BJ (cell line): ENCODE results near the gene ALOX15B. TPM values are rescaled to one million over a fixed set of nuclear protein-coding genes. Genes with fewer than 3 reads are reported as not detected.

Experiments
- CTCF ChIA-PET: fragments of 350-600 bp; formaldehyde crosslinking; extraction: SDS; loops from one replicate; lab custom pipeline; 2021; ENCODE audit warnings: antibody characterized with exemption, inconsistent platforms; lab: Yijun Ruan, JAX
- POLR2A ChIA-PET: fragments of 300-600 bp; sonication (Branson Sonifier 250); formaldehyde crosslinking; extraction: SDS; loops from one replicate; lab custom pipeline; 2021; ENCODE audit warnings: antibody characterized with exemption; lab: Charles Lee
- DNase-seq: peaks from one replicate; pipeline ENCODE4 v3.0.0-alpha.2; 2011; ENCODE audit warnings: low read depth
- H3K27me3 ChIP-seq: 2 replicates; pipeline ENCODE4 v1.6.0; 2011; ENCODE audit warnings: low read length; ENCODE audit not compliant: control insufficient read depth, insufficient read depth
- H3K36me3 ChIP-seq: 2 replicates; pipeline ENCODE4 v1.5.1; 2011; ENCODE audit warnings: low read length; ENCODE audit not compliant: control insufficient read depth, insufficient read depth
- H3K4me3 ChIP-seq: 2 replicates; pipeline ENCODE4 v1.5.1; 2011; ENCODE audit warnings: low read depth, mild to moderate bottlenecking, control low read depth, low read length
- polyA plus RNA-seq: library from polyadenylated mRNA; depleted of rRNA; stranded (reverse); fragments of >200 nt; gene quantifications from 2 replicates; pipeline ENCODE4 v1.2.3, GENCODE V29; 2011
- TF ChIP-seq, protein P1 (sequence below): IDR thresholded peaks from 2 replicates; pipeline ENCODE4 v1.5.1; 2011; ENCODE audit warnings: low read depth, mild to moderate bottlenecking, control low read depth, inconsistent platforms, low read length, moderate library complexity; ENCODE audit not compliant: insufficient read depth

ALOX15B gene
- polyA plus RNA-seq, 1 experiment: not detected

DNA sequence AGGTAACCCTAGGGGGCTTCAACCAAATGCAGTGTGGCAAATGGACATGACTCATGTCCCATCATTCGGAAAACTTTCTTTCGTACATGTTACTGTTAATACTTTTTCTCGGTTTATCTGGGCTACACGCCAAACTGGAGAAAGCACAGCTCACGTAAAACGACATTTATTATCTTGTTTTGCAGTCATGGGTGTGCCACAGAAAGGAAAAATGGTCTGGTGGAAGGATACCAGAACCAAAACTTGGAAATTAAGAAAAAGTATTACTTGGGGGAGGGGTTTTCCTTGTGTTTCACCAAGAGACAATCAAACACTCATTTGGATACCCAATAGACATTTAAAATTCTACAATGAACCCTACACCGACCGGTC lies 23.6 kb downstream of the ALOX15B start:
- DNase-seq: no peak
- Histone ChIP-seq H3K36me3 (no peaks in the 10 kb centered on the region), H3K27me3 (peaks cover 44% of the 10 kb centered on the region), H3K4me3 (no peak overlapping the region)
- ChIA-PET CTCF (interaction anchor here (0.8 to 4.7 kb wide), 14 partner anchors 8 to 164 kb away, joined by 3 to 72 read pairs (median 8); partner anchors contain the start of gene ALOXE3), POLR2A (no interaction called here)
- TF ChIP-seq, protein P1, sequence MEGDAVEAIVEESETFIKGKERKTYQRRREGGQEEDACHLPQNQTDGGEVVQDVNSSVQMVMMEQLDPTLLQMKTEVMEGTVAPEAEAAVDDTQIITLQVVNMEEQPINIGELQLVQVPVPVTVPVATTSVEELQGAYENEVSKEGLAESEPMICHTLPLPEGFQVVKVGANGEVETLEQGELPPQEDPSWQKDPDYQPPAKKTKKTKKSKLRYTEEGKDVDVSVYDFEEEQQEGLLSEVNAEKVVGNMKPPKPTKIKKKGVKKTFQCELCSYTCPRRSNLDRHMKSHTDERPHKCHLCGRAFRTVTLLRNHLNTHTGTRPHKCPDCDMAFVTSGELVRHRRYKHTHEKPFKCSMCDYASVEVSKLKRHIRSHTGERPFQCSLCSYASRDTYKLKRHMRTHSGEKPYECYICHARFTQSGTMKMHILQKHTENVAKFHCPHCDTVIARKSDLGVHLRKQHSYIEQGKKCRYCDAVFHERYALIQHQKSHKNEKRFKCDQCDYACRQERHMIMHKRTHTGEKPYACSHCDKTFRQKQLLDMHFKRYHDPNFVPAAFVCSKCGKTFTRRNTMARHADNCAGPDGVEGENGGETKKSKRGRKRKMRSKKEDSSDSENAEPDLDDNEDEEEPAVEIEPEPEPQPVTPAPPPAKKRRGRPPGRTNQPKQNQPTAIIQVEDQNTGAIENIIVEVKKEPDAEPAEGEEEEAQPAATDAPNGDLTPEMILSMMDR: no peak

DNA sequence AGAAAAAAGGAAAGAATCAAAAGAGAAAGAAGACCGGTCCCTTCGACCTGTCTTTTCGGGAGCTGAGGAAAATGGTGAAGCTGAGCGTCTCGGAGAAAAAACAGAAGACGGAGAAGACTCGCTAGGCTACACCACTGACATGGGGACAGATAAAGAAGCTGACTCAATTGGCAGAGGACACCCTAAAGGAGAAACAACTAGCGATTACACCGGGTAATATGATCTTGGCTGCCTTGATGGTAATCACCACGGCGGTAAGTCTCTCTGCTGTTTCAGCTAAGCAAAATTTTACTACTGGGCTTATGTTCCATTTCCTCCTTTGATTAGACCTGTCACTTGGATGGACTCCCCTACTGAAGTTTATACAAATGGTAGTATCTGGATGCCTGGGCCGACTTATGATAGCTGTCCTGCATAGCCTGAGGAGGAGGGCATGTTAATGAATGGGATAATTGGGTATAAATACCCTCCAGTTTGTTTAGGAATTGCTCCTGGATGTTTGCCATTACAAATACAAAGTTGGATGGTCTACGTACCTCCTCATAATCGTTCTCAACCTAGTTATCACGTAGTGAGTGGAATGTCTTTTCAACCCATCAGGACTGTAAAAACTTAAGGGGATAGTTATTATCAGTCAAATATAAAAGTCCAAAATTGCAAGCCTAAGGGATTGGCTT lies 24.1 kb downstream of the ALOX15B start:
- H3K36me3 ChIP-seq: no peaks in the 10 kb centered on the region
- TF ChIP-seq, protein P1: no peak

DNA sequence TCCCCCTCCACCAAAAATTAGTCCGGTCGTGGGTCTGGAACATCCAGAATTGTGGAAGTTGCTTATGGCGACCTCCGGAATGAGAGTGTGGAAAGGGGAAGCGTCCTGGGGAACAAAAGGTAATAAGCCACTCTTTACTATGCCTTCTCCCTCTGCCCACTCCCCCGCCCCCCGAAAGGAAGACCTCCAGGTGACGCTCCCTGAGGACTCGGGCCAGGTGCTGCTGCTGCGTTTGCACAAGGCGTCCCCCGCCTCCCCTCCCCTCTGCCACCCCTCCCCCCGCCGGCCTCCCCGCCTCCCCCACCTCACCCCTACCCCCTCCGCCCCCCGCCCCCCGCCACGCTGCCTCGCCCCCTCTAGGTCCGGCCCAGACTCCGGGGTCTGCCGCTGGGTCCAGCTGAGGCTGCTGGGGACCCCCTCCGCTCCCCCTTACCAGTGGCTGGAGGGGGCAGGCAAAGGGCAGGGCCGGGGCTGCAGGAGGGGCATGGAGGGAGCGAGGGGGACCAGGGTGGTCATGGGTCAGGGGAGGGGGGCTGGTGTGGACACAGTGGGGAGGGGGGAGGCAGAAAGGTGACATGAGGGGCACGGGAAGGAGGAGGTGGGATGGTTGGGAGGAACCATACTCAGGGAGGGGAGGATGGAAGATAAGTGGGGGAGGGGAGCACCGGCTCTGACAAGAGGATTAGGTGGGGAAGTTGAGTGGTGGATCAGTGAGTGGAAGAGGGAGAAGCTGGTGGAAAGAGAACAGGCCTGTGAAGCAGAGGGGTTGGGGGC lies 25.1 kb downstream of the ALOX15B start:
- no peak for DNase-seq
- Histone ChIP-seq H3K4me3 (no peak overlapping the region), H3K27me3 (peaks cover 43% of the 10 kb centered on the region), H3K36me3 (no peaks in the 10 kb centered on the region)
- CTCF ChIA-PET: interaction anchor here (0.9 to 2.8 kb wide), 2 partner anchors 10 to 53 kb away, joined by 3 to 12 read pairs; no protein-coding TSS in a partner anchor
- POLR2A ChIA-PET: no interaction called here
- TF ChIP-seq, protein P1: no peak

More for the DNA sequence above, 24.1 kb downstream of the ALOX15B start:
- Histone ChIP-seq H3K27me3 (peaks cover 46% of the 10 kb centered on the region), H3K4me3 (no peak overlapping the region)
- CTCF ChIA-PET: interaction anchor here (0.8 to 4.7 kb wide), 11 partner anchors 11 to 165 kb away, joined by 3 to 72 read pairs (median 10); partner anchors contain the start of gene ALOXE3
- no peak for DNase-seq
- POLR2A ChIA-PET: no interaction called here

DNA sequence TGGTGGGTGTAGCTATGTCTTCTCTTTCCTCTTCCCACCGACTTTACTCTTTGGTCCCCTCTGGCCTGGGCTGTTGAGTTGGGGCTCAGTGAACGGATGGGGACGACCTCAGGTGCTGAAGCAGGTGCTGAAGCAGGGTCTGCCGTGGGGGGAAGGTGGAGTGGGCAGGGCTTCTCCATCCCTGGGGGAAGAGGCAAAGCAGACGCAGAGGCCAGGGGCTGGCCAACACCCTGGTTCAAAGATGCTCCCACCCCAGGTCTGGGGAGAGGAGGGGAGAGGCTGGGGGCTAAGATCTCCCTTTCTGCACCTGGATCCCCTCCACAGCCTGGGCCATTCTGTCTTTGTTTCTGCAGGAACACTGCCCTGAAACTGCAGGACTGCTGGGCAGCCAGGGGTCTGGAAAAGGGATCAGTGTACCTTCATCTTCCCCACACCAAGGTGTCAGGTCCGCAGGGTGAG lies 25.7 kb downstream of the ALOX15B start:
- TF ChIP-seq, protein P1: no peak
- peaks cover 39% of the 10 kb centered on the region for H3K27me3 ChIP-seq
- H3K4me3 ChIP-seq: no peak overlapping the region
- no peak for DNase-seq
- CTCF ChIA-PET: interaction anchor here (0.9 to 2.8 kb wide), 2 partner anchors 9 to 52 kb away, joined by 3 to 12 read pairs; no protein-coding TSS in a partner anchor
- POLR2A ChIA-PET: no interaction called here
- H3K36me3 ChIP-seq: no peaks in the 10 kb centered on the region
